ENCODE measurements around the gene CHI3L1. TPM values are rescaled to one million over a fixed set of nuclear protein-coding genes. Genes with fewer than 3 reads are reported as not detected.
"Not testable (repeated sequence)": the region's sequence is repeated elsewhere in the genome, so short reads cannot be mapped to it uniquely, and the experiment has no call there.

CHI3L1 gene
- total RNA-seq: not detected

DNA sequence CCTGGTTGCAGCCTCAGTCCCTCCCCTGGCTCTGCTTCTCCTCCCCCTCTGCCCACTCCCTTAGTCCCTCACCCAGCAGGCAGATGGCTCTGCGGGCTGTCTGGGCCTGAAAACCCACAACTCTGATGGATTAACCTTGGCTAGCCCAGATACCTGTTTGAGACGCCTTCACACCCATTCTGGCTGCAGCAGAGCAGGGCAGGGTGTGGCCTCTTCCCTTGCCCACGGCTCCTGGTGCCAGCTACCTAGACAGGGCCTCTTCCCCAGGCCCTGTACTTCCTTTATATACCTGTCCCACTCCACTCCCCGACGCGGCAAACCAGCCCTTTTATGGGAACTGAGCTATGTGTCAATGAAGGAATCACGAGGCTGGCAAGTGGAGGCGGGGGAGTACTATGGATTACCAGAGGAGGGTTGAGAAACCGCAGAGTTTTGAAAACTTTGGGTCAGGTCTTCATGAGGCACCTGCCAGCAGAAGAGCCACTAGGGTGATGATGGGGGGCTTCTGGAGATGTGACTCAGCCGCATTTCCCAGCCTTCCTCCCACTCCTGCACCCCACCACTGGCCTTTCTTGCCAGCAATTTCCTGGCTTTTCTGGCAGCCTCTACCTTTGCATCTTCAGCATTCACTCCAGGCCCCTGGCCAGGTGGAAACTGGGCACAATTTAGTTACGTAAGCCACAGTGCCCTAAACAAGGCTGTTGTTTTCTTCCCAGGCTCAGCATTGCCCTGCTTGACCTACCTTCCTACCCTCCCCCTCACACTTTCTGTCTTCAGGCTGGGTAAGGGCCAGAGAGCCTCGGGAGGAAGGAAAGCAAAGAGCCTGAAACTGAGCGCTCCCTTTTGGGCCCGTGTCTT lies at the start of gene CHI3L1:
Gene CHI3L1 (minus strand): TSS at position 259 of the 858 bp plus-strand sequence. CDS start 81 bp downstream, at position 178.
- H3K36me3 Mint-ChIP-seq (ENCODE audit: insufficient read depth): no peaks in the 10 kb centered on the region
- no peaks in the 10 kb centered on the region for H3K4me1 Mint-ChIP-seq (ENCODE audit: low read depth)
- no peak for DNase-seq

DNA sequence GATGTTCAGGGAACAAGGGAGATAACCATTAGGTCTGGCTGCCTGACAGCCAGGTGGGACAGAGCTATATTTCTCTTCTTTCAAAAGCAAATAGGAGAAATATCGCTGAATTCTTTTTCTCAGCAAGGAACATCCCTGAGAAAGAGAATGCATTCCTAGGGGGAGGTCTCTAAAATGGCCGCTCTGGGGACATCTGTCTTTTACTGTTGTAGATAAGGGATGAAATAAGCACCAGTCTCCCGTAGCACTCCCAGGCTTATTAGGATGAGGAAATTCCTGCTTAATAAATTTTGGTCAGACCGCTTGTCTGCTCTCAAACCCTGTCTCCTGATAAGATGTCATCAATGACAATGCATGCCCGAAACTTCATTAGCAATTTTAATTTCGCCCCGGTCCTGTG lies 48.4 kb upstream of the CHI3L1 start:
- not testable (repeated sequence) for H3K36me3 Mint-ChIP-seq (ENCODE audit: insufficient read depth); ATAC-seq; H3K4me1 Mint-ChIP-seq (ENCODE audit: low read depth); DNase-seq; H3K4me3 Mint-ChIP-seq
- H3K9me3 Mint-ChIP-seq: peaks cover 33% of the 10 kb centered on the region
- H3K27me3 Mint-ChIP-seq (ENCODE audit: low read depth): peaks cover 38% of the 10 kb centered on the region

More for the DNA sequence above, at the start of gene CHI3L1:
- Mint-ChIP-seq H3K9me3 (no peaks in the 10 kb centered on the region), H3K27me3 (ENCODE audit: low read depth) (peaks cover 2% of the 10 kb centered on the region), H3K4me3 (no peak within 1 kb of the TSS)
- no peak for ATAC-seq

DNA sequence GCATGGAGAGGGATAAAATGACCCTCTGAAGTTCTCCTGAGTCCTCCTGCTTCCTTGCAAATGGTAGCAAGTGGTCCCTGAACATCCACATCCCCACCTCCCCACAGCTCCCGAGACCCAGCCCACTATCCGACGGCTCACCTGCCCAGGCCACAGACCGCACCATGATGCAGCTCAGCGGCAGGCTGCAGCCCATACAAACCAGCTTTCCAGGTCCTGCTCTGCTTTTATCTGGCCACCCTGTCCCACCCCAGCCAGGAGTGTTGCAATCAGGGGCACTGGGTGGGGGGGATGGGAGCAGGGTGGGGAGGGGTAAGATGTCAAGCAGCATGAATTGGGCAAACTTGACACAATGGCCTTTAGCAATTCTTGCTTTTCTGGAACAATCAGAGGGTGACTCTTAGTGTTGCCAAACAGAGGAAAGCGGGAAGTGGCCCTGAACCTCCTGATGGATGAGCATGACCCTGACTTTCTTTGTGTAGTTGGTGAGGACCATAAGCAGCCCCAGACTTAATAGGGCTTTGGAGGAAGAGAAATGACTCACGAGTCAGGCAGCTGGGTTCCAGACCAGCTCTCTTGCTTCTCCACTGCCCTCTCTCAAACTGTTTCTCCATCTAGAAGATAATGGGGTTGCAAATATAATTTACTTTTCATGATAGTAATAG lies 43.1 kb upstream of the CHI3L1 start, which contains the start of gene CHIT1:
Gene CHIT1 (minus strand): TSS at position 203 of the 665 bp plus-strand sequence. CDS start 37 bp downstream, at position 166.
- H3K4me1 Mint-ChIP-seq (ENCODE audit: low read depth): no peaks in the 10 kb centered on the region
- peaks cover 1% of the 10 kb centered on the region for H3K36me3 Mint-ChIP-seq (ENCODE audit: insufficient read depth)
- DNase-seq (no peak), ATAC-seq (no peak)
- H3K27me3 Mint-ChIP-seq (ENCODE audit: low read depth): peaks cover 24% of the 10 kb centered on the region
- peaks cover 11% of the 10 kb centered on the region for H3K9me3 Mint-ChIP-seq
- no peak within 1 kb of the TSS for H3K4me3 Mint-ChIP-seq

DNA sequence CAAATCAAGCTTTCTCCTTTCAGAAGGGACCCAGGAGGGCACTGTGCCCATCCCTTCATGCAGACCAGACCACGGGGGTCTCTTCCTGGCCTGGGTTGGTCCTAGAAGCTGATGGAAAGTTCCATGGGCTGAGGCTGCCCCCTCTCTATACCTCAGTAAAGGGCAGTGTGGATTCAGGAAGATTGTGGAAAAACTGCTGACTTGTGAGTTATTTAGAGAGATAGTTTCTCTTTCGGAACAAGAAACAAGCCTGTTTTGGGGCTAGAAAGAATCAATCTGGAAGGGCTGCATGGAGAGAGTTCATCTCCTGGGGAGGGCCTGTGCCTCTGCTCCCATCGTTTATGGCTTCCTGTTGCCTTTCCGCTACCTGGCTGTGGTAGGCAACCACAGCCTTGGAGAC lies 42.2 kb upstream of the CHI3L1 start:
- H3K27me3 Mint-ChIP-seq (ENCODE audit: low read depth): peaks cover 21% of the 10 kb centered on the region
- no peaks in the 10 kb centered on the region for H3K4me1 Mint-ChIP-seq (ENCODE audit: low read depth)
- no peak for DNase-seq
- H3K4me3 Mint-ChIP-seq: no peak overlapping the region
- ATAC-seq: no peak
- H3K9me3 Mint-ChIP-seq: peaks cover 2% of the 10 kb centered on the region
- no peaks in the 10 kb centered on the region for H3K36me3 Mint-ChIP-seq (ENCODE audit: insufficient read depth)

DNA sequence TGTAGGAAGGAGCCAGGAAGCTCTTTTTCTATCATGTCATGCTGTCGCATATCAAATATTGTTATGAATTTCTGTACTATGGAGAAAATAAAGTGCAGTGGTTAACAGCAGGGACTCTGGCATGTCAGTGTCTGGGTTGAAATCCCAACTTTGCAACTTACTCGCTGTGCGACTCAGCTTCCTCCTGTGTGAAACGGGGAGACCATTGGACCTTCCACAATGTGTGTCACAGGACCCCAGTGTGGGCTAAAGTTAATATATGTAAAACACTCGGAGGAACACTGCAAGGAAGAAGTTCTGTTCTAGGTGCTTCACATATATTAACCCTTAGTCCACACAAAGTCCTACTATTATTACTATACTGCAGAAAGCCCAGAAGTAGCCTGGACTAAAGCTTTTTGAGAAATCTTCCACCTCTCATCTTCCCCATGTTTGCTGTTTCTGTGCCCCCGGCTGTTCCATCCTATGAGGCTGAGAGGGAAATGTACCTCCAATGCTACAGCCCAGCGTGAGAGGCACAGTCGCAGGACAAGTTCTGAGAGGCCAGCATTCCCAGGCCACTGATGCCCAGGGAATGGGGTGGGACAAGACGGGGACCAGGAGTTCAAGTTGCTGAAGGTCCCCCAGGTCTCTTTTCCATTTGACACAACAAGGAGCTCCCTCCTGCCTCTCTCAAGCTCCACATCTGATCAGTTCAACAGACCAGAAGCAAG lies 41.0 kb upstream of the CHI3L1 start:
- no peak for ATAC-seq
- H3K4me1 Mint-ChIP-seq (ENCODE audit: low read depth): no peaks in the 10 kb centered on the region
- DNase-seq: no peak
- H3K4me3 Mint-ChIP-seq: no peak overlapping the region
- no peaks in the 10 kb centered on the region for H3K9me3 Mint-ChIP-seq
- no peaks in the 10 kb centered on the region for H3K36me3 Mint-ChIP-seq (ENCODE audit: insufficient read depth)
- peaks cover 13% of the 10 kb centered on the region for H3K27me3 Mint-ChIP-seq (ENCODE audit: low read depth)

DNA sequence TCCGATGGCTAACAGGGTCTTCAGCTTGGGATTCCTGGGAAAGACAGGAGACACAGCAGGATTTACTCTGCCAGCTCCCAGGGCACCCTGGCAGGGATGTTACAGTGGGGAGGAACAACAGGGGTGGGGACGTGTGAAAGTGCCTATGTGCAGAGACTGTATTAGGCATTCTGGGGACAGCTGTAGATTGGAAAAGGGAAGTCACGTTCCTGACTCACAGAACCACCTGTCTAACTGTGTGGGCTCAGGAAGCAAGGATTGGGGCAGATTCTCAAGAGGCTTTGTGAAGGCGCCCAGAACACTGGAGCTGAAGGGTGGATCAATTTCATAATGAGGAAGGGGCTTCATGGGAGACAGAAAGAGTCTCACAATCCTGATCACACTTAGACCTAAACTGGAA lies 38.6 kb upstream of the CHI3L1 start:
- H3K4me1 Mint-ChIP-seq (ENCODE audit: low read depth): no peaks in the 10 kb centered on the region
- ATAC-seq (no peak), DNase-seq (no peak)
- H3K36me3 Mint-ChIP-seq (ENCODE audit: insufficient read depth): no peaks in the 10 kb centered on the region
- H3K27me3 Mint-ChIP-seq (ENCODE audit: low read depth): peaks cover 5% of the 10 kb centered on the region
- H3K9me3 Mint-ChIP-seq: no peaks in the 10 kb centered on the region
- H3K4me3 Mint-ChIP-seq: no peak overlapping the region

DNA sequence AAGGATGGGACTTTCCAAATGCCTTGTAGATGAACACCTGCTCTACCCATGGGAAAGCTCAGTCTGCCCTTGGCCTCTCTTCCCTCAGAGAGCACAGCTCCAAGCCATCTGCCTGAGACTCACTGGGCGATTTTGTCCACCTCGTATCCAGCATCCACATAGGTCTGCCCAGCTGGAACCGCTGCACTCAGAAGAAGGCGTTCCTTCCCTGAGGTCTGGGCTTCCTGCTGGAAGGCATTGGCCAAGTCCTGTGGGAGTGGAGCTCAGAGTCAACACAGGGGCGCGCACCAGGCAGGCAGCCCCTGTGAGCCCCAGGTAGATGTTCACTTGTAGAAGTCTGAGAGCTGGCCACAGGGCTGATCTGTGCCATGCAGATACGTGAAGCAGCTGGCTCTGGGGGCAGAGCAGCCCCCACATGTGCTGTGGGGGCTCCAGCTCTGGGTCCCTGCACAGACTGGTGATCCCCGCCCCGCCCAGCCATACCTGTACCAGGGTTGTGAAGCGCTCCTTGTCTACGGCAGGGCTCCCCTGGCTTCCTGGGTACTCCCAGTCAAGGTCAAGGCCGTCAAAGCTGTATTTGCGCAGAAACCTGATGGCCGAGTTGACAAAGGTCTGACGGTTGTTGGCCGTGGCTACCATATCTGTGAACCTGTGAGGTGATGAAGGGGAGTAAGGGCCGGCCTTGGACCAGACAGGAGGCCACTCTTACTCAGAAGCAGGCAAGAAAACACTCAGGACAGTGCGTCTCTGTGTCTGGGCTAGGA lies 36.7 kb upstream of the CHI3L1 start:
- no peaks in the 10 kb centered on the region for H3K4me1 Mint-ChIP-seq (ENCODE audit: low read depth)
- no peak for DNase-seq
- no peak for ATAC-seq
- H3K36me3 Mint-ChIP-seq (ENCODE audit: insufficient read depth): no peaks in the 10 kb centered on the region
- no peak overlapping the region for H3K4me3 Mint-ChIP-seq
- H3K27me3 Mint-ChIP-seq (ENCODE audit: low read depth): peaks cover 7% of the 10 kb centered on the region
- H3K9me3 Mint-ChIP-seq: no peaks in the 10 kb centered on the region

DNA sequence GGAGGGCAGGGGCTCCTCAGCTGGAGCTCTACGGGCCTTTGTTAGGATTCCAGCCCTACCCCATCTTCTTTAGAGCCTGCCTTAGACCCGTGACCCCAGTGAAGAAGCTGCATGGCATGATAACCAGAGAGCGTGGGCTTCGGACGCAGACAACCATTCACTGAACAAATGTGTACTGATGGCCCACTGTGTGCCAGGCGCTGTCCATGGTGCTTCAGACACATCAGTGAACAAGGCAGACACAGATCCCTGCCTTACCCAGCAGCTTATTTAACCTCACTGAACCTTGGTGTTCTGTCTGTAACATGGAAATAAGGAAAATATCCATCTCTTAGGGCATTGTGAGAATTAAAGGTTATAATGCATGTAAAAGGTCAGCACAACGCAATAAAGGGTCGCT lies 33.4 kb upstream of the CHI3L1 start:
- Mint-ChIP-seq H3K36me3 (ENCODE audit: insufficient read depth) (no peaks in the 10 kb centered on the region), H3K4me3 (no peak overlapping the region), H3K9me3 (no peaks in the 10 kb centered on the region), H3K4me1 (ENCODE audit: low read depth) (no peaks in the 10 kb centered on the region), H3K27me3 (ENCODE audit: low read depth) (peaks cover 11% of the 10 kb centered on the region)
- DNase-seq (no peak), ATAC-seq (no peak)

DNA sequence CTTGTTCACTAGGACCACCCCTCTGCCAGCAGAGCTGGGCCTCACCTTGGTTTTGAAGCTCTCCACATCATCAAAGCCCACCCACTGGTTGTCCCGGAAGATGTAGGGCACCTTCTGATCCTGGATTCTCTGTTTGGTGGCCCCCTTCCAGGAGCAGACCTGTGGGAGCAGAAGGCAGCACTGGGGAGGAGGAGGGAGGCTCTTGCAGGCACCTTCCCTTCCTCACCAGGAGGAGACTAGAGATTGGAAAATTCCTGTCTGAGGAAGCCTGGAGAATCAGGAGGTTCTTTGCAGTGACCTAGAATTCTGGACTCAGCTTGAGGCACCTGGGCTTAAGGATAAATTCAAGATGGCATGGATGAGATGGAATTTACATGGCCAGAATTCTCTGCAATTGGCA lies 32.7 kb upstream of the CHI3L1 start:
- H3K27me3 Mint-ChIP-seq (ENCODE audit: low read depth): peaks cover 11% of the 10 kb centered on the region
- no peak for ATAC-seq
- H3K36me3 Mint-ChIP-seq (ENCODE audit: insufficient read depth): no peaks in the 10 kb centered on the region
- no peaks in the 10 kb centered on the region for H3K4me1 Mint-ChIP-seq (ENCODE audit: low read depth)
- DNase-seq: no peak
- no peaks in the 10 kb centered on the region for H3K9me3 Mint-ChIP-seq
- no peak overlapping the region for H3K4me3 Mint-ChIP-seq

DNA sequence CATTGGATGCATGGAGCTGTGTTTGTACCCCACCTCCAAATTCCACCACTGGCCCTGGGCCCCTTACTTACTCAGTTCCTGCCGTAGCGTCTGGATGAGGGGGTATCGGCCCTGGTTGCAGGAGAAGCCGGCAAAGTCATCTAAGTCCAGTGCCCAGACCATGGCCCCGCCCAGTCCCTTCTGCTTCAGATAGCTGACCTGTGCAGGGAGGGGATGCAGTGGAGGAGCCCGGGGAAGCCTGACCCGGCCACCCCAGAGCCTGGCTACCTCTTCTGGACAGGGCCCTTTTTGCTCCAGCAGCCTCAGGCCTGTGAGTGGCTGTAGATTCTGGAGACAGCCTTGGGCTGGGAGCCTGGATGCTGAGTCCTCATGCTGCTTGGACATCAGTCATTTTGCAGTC lies 31.2 kb upstream of the CHI3L1 start:
- H3K27me3 Mint-ChIP-seq (ENCODE audit: low read depth): peaks cover 13% of the 10 kb centered on the region
- ATAC-seq: no peak
- H3K9me3 Mint-ChIP-seq: no peaks in the 10 kb centered on the region
- no peaks in the 10 kb centered on the region for H3K36me3 Mint-ChIP-seq (ENCODE audit: insufficient read depth)
- DNase-seq: no peak
- no peak overlapping the region for H3K4me3 Mint-ChIP-seq
- no peaks in the 10 kb centered on the region for H3K4me1 Mint-ChIP-seq (ENCODE audit: low read depth)

DNA sequence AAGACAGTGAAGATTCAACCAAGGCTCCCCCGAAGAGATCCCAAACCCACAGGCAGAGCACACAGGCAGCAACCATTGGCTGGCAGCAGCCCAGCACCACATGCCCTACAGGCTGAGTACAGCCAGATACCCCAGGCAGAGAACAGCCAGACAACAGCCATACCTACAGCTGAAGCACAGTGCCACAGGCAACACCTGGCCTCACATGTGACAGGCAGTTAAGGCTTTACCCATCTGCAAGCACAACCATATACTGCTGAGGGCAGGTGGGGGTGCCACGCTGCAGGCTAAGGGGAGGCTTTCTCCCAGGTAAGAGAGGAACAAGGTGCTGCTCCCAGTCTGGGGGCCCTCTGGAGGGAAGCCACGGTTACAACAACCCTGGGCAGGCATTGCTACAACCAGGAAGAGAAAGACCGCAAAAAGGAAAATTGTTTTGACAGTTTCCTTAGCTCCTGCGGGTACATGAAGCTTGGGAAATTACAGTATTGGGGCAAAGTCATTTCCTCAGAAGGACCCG lies 30.7 kb upstream of the CHI3L1 start:
- Mint-ChIP-seq H3K4me1 (ENCODE audit: low read depth) (no peaks in the 10 kb centered on the region), H3K4me3 (no peak overlapping the region), H3K27me3 (ENCODE audit: low read depth) (peaks cover 13% of the 10 kb centered on the region), H3K9me3 (no peaks in the 10 kb centered on the region), H3K36me3 (ENCODE audit: insufficient read depth) (no peaks in the 10 kb centered on the region)
- DNase-seq (no peak), ATAC-seq (peak in 1 of 2 donors; percentile 20)

DNA sequence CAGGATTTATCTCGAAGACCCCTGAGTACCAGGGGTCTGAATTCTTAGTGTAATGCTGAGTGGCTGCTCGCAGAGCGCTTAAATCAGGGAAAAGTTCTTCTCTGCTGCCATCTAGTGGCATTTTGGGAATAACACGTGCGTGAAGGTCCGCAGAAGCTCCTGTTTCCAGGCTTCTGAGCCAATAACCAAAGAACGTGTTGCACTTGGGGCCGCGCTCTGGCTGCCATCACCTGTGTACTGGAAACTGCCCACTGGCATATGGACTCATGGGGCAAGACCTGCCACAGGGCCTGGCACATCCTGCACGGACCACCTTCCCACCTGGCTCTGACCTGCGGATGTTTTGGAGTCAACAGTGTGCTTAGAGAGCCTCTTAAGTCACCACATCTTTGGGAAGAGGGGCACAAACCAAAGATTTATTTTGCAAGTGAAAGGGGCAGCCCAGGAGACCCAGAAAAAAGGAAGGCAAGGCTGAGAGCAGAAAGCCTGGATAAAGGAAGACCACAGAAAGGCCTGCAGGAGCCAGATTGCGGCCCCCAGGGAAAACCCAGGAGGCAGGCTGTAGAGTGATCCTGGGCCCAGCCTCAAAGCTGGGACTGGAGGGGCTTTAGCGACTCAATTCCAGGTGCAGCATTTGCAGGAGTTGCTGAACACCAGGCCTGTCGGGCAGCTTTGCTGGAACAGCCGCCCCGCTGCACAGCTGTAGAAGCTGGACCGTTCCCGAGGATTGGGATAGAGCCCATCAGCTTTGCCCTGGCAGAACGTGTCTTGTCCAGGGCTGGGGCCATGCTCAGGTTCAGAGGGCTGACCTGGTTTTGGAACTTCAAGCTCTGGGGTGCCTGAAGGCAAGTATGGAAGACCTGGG lies 30.0 kb upstream of the CHI3L1 start:
- H3K4me1 Mint-ChIP-seq (ENCODE audit: low read depth): no peaks in the 10 kb centered on the region
- ATAC-seq: peak; percentile 72 to 73

DNA sequence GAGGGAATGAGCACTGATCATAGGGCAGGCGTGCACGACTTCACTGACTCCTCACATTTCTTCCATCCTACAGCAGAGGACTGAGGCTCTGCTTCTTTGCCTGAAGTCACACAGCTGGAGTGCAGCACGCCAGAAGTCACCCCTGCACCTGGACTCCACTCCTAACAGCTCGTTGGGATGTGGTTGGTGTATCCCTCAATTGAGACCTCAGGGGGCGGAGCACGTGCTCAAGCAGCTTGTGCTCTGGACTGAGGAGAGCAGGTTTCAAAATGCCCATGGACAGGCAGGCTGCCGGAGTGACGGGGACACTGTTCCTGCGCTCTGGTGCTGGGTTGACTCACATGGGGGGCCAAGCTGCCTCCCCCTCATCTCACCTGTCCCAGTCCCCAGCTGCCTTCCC lies 29.1 kb upstream of the CHI3L1 start:
- H3K4me3 Mint-ChIP-seq: no peak overlapping the region
- H3K4me1 Mint-ChIP-seq (ENCODE audit: low read depth): no peaks in the 10 kb centered on the region
- ATAC-seq (no peak), DNase-seq (no peak)
- peaks cover 13% of the 10 kb centered on the region for H3K27me3 Mint-ChIP-seq (ENCODE audit: low read depth)
- H3K9me3 Mint-ChIP-seq: no peaks in the 10 kb centered on the region
- H3K36me3 Mint-ChIP-seq (ENCODE audit: insufficient read depth): no peaks in the 10 kb centered on the region

More for the DNA sequence above, 30.0 kb upstream of the CHI3L1 start:
- H3K9me3 Mint-ChIP-seq: no peaks in the 10 kb centered on the region
- H3K36me3 Mint-ChIP-seq (ENCODE audit: insufficient read depth): no peaks in the 10 kb centered on the region
- H3K4me3 Mint-ChIP-seq: no peak overlapping the region
- peak; percentile 41 for DNase-seq
- peaks cover 13% of the 10 kb centered on the region for H3K27me3 Mint-ChIP-seq (ENCODE audit: low read depth)

Data from activated T-cell treated with anti-CD3 and anti-CD28 coated beads, Interleukin-2, amount 50 U/mL, for 4 hours (primary cell).